ENCODE results near the gene NPL.
A peak's percentile ranks its signal among the peaks of the same experiment; 100 is the strongest.

NPL gene

DNA sequence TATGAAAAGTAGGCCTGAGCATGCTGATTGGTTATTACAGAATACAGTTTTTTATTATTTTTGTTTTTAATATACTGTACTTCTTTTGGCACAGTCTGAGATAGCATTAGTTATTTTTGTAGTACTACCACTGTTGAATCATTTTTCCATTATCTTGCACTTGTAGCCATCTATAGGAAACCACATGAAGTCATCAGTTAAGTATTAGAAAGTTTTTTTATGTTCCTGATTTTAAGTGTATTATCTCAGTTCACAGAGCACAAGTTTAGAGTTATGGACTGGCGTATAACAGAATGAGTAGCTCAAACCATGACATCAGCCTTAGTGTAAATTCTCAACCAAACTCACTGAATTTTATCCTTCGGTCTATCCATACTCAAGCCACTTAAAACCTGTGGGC is 72.4 kb downstream of the NPL start:
- no peak for DNase-seq (ENCODE audit: low read depth in 2 of 3, low spot score in 1 of 3)

GRCh38 chr1:182862827-182863226 is 73.3 kb downstream of the NPL start:
- DNase-seq (ENCODE audit: low read depth in 2 of 3, low spot score in 1 of 3): no peak

GRCh38 chr1:182863940-182864339 is 74.4 kb downstream of the NPL start:
- no peak for DNase-seq (ENCODE audit: low read depth in 2 of 3, low spot score in 1 of 3)

DNA sequence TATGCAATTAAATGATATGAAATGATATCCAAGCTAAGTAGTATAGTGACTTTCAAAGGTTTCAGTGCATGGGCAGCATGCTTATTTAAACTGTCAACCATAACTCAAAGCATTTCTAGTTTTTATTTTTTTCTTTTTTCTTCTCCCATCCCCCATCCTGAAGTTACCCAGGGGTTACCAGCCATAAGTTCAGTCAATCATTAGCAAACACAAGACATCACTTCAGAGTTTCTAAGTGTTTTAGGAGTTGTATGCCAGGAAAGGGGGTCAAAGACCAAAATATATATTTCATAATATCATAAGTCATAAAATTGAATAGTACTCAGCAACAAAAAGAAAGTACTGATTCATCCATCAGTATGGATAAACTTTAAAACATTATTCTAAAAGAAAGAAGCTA is 78.3 kb downstream of the NPL start:
- DNase-seq (ENCODE audit: low read depth in 2 of 3, low spot score in 1 of 3): no peak

- no peak for DNase-seq (ENCODE audit: low read depth in 2 of 3, low spot score in 1 of 3)
Measured at GRCh38 chr1:182869241-182869666, 79.7 kb downstream of the NPL start.

DNA sequence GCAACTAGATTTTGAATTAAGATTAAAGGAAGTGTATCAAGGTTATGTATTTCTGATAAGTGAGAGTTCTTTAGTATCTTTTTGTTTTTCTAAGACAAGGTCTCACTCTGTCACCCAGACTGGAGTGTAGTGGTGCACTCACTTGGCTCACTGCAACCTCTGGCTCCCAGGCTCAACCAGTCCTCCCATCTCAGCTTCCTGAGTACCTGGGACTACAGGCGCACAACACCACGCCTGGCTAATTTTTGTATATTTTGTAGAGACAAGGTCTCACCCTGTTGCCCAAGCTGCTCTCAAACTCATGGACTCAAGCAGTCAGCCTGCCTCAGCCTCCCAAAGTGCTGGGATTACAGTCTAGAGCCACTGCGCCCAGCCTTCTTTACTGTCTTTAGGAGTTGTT is 83.3 kb downstream of the NPL start:
- no peak for DNase-seq (ENCODE audit: low read depth in 2 of 3, low spot score in 1 of 3)

GRCh38 chr1:182875889-182876288 is 86.3 kb downstream of the NPL start:
- DNase-seq (ENCODE audit: low read depth in 2 of 3, low spot score in 1 of 3): no peak

DNA sequence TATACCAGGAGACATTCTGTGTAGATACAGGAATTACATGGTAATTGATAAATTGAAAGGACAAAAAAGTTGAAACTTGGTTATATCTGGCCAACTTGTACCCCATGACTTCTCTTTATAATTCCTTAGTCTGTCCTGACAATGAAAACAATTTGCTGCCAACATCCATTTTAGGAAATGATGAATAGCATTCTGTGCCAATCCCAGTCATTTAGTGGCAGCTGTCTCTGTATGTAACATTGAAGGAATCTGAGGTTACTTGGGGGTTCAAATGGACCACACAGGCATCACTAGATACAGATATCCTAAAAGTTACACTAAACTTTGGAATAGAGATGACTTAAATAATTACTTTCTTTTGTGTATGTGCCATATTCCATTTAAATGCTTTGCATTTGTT is 87.8 kb downstream of the NPL start:
- DNase-seq (ENCODE audit: low read depth in 2 of 3, low spot score in 1 of 3): no peak

DNA sequence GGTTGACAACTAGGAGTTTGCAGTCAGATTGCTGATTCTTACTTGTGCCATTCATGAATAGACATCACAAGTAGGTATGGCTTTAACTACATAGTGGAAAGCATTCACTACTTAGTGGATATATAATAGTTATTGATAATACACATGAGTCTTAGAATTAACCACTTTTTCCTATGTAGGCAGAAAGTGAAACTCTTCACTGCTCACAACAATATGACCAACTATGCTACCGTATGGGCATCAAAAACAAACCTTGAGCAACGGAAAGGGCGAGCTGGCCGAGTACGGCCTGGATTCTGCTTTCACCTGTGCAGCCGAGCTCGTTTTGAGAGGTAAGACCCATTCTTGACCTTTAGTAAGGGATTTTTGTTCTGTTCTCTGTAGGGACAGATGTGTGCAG is 88.3 kb downstream of the NPL start:
- peak in 1 of 3 donors; percentile 10 for DNase-seq (ENCODE audit: low read depth in 2 of 3, low spot score in 1 of 3)

All from stimulated activated CD4-positive, alpha-beta T cell treated with anti-CD3 and anti-CD28 coated beads, Interleukin-12 subunit alpha, Interleukin-12 subunit beta, amount 100 ng/mL, for 48 hours (primary cell).